ENCODE measurements around the gene CST9.

DNA sequence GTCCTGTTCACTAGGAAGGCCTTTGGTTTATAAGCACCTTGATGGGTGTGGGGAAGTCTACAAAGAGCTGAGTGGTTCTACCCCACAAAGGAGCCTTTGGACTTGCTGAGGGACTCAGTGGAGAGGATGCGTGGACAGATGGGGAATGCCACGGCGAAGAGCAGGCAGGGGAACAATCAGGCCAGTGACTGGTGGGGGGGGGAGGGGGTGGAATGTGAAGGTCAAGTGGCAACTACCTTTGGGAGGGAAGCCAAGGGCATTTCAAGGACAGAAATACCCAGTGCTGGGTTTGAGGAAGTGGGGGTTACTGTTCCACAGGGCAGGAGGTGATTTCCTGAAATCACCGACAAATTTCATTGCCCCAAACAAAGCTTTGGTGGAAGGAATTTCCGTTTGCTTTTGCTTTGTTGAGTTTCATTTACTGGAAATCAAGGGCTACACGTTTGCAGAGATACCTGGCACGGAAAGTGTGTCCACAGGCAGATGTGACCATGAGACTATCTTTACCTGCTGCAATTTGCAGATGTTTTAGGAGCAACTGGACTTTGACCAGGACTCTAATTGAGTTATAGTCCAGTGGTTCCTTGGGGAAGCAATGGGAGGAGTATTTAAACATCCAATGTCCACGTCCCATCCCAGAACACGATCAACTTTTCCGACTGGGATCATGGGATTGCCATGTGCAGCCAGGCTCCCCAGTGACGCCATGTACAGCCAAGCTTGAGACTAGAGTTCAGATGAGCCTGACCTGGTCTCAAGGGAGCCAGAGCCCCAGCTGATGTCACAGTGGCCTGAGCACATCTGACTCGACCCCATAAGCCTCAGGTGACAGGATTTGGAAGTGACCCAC is 24.1 kb upstream of the CST9 start:
- TF ChIP-seq, protein P1, sequence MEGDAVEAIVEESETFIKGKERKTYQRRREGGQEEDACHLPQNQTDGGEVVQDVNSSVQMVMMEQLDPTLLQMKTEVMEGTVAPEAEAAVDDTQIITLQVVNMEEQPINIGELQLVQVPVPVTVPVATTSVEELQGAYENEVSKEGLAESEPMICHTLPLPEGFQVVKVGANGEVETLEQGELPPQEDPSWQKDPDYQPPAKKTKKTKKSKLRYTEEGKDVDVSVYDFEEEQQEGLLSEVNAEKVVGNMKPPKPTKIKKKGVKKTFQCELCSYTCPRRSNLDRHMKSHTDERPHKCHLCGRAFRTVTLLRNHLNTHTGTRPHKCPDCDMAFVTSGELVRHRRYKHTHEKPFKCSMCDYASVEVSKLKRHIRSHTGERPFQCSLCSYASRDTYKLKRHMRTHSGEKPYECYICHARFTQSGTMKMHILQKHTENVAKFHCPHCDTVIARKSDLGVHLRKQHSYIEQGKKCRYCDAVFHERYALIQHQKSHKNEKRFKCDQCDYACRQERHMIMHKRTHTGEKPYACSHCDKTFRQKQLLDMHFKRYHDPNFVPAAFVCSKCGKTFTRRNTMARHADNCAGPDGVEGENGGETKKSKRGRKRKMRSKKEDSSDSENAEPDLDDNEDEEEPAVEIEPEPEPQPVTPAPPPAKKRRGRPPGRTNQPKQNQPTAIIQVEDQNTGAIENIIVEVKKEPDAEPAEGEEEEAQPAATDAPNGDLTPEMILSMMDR (IDR thresholded peaks at IDR 0.05): no peak
- TF ChIP-seq POLR2AphosphoS5 (IDR thresholded peaks at IDR 0.05): no peak
- no peak for TF ChIP-seq POLR2A (IDR thresholded peaks at IDR 0.05)
- TF ChIP-seq EP300 (IDR thresholded peaks at IDR 0.05): no peak

Data from gastroesophageal sphincter (tissue), 3 donors.